Activated B cell treated with CpG ODN at 0.5 μM for 24 hours (primary cell): ENCODE results near the gene COMP. TPM values are rescaled to one million over a fixed set of nuclear protein-coding genes. Genes with fewer than 3 reads are reported as not detected.
"Not testable (repeated sequence)": the region's sequence is repeated elsewhere in the genome, so short reads cannot be mapped to it uniquely, and the experiment has no call there.

Source experiments
- ATAC-seq: fragments of 200-7000 bp; cut with Tn5 transposase; one replicate; pipeline ENCODE4 v1.10.0; 2021; ENCODE audit warnings: low read depth, mild to moderate bottlenecking, moderate library complexity
- CTCF ChIA-PET: fragments of 350-600 bp; sonication (Branson Sonifier 250); formaldehyde crosslinking; loops from one replicate; lab custom pipeline; 2021; ENCODE audit warnings: antibody characterized with exemption; lab: Charles Lee
- POLR2A ChIA-PET: fragments of 350-600 bp; sonication (Branson Sonifier 250); formaldehyde crosslinking; loops from one replicate; lab custom pipeline; 2021; ENCODE audit warnings: antibody characterized with exemption; lab: Charles Lee
- DNase-seq: peaks from one replicate; pipeline ENCODE4 v3.0.0; 2022
- H3K27ac Mint-ChIP-seq: one replicate; pipeline ENCODE4 v1.8.0; 2020; ENCODE audit warnings: mixed read lengths
- H3K27me3 Mint-ChIP-seq: one replicate; pipeline ENCODE4 v1.8.0; 2021; ENCODE audit warnings: mixed read lengths
- H3K36me3 Mint-ChIP-seq: one replicate; pipeline ENCODE4 v1.8.0; 2021; ENCODE audit warnings: low read depth, mixed read lengths
- H3K4me1 Mint-ChIP-seq: one replicate; pipeline ENCODE4 v1.8.0; 2021; ENCODE audit warnings: mixed read lengths
- H3K4me3 Mint-ChIP-seq: one replicate; pipeline ENCODE4 v1.8.0; 2020; ENCODE audit warnings: mild to moderate bottlenecking, mixed read lengths
- H3K9me3 Mint-ChIP-seq: one replicate; pipeline ENCODE4 v1.8.0; 2020; ENCODE audit warnings: mixed read lengths
- CTCF ChIP-seq: fragments of 200-600 bp; IDR thresholded peaks from one replicate; pipeline ENCODE4 v1.8.0; 2022; ENCODE audit warnings: antibody characterized with exemption, mild to moderate bottlenecking
- intact Hi-C: fragments of 100-400 bp; cut with micrococcal nuclease; formaldehyde crosslinking; loops from one replicate; pipeline ENCODE4 v1.15.1; 2024
- total RNA-seq: library from RNA; stranded (reverse); gene quantifications from 2 replicates; pipeline ENCODE4 v1.2.3, GENCODE V29; 2022

The COMP gene
- total RNA-seq, 1 donor from 2014 or later, result 0.16 TPM

- CTCF ChIA-PET, result no interaction called here
- H3K36me3 Mint-ChIP-seq, result peaks cover 27% of the 10 kb centered on the region
- POLR2A ChIA-PET, result no interaction called here
Observed at GRCh38 chr19:18830488-18830887, 39.4 kb upstream of the COMP start.

DNA sequence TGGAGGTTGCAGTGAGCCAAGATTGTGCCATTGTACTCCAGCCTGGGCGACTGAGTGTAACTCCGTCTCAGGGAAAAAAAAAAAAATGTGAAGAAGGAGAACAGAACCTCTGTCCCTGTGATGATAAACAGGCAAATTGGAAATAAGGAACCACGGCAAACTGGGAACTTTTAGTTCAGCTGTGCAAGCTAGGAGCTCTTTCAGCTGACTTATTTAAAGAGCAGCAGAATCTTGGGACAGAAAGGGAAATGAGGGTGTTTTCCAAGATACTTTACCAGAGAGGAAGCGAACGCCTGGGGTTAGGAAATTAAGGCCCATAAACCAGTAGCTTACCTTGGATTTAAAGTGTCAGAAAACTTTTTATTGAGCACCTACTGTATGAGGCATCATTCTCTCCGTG lies 37.7 kb upstream of the COMP start:
- POLR2A ChIA-PET, result interaction anchor here (0.7 kb wide), 1 partner anchor 184 kb away, joined by 3 read pairs; no protein-coding TSS in a partner anchor
- DNase-seq (no peak), ATAC-seq (no peak)
- intact Hi-C loops, result no loop called here
- H3K9me3 Mint-ChIP-seq, result peaks cover 5% of the 10 kb centered on the region
- H3K4me3 Mint-ChIP-seq, result no peak overlapping the region
- H3K27ac Mint-ChIP-seq, result no peak overlapping the region
- H3K27me3 Mint-ChIP-seq, result peaks cover 2% of the 10 kb centered on the region
- no peak for TF ChIP-seq CTCF
- CTCF ChIA-PET, result interaction anchor here (1.0 kb wide), 1 partner anchor 19 kb away, joined by 3 read pairs; no protein-coding TSS in a partner anchor
- peaks cover 10% of the 10 kb centered on the region for H3K36me3 Mint-ChIP-seq
- peaks cover 9% of the 10 kb centered on the region for H3K4me1 Mint-ChIP-seq

More at GRCh38 chr19:18830488-18830887, 39.4 kb upstream of the COMP start:
- no peak for DNase-seq
- Mint-ChIP-seq H3K4me3 (no peak overlapping the region), H3K27me3 (no peaks in the 10 kb centered on the region), H3K27ac (no peak overlapping the region), H3K9me3 (peaks cover 5% of the 10 kb centered on the region), H3K4me1 (peaks cover 24% of the 10 kb centered on the region)
- TF ChIP-seq CTCF, result no peak
- intact Hi-C loops, result loop anchor here (5.0 kb wide), 2 partner anchors 128 to 393 kb away; partner anchors contain the start of gene ISYNA1
- ATAC-seq, result no peak

GRCh38 chr19:18817574-18817973 lies 26.5 kb upstream of the COMP start:
- Mint-ChIP-seq H3K36me3 (no peaks in the 10 kb centered on the region), H3K9me3 (no peaks in the 10 kb centered on the region), H3K27ac (no peak overlapping the region), H3K4me3 (no peak overlapping the region), H3K27me3 (peaks cover 6% of the 10 kb centered on the region), H3K4me1 (no peaks in the 10 kb centered on the region)
- ChIA-PET POLR2A (no interaction called here), CTCF (no interaction called here)
- DNase-seq (no peak), ATAC-seq (no peak)
- no peak for TF ChIP-seq CTCF
- intact Hi-C loops, result no loop called here

- H3K27ac Mint-ChIP-seq, CTCF ChIA-PET, H3K4me1 Mint-ChIP-seq, POLR2A ChIA-PET, ATAC-seq, DNase-seq, H3K4me3 Mint-ChIP-seq, H3K36me3 Mint-ChIP-seq, H3K27me3 Mint-ChIP-seq, intact Hi-C loops, H3K9me3 Mint-ChIP-seq: not testable (repeated sequence)
Observed at GRCh38 chr19:18816645-18817044, 25.5 kb upstream of the COMP start.

DNA sequence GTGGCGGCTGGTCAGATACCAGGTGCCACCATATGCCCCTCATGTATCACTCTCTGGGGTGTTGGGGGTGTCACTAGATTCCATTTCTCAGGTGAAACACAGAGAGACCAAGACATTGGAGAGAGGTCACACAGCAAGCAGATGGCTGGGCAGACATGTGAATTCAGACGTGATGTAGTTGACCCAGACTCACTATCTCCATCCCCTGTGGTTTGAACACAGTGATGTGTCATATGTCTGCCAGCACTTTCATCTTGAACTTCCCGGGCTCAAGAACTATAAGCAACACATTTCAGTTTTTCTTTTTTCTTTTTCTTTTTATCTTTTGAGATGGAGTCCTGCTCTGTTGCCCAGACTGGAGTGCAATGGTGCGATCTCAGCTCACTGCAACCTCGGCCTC lies 24.6 kb upstream of the COMP start:
- ATAC-seq, result no peak
- peaks cover 6% of the 10 kb centered on the region for H3K27me3 Mint-ChIP-seq
- TF ChIP-seq CTCF, result no peak
- intact Hi-C loops, result no loop called here
- no peak overlapping the region for H3K27ac Mint-ChIP-seq
- no peaks in the 10 kb centered on the region for H3K36me3 Mint-ChIP-seq
- H3K4me3 Mint-ChIP-seq, result no peak overlapping the region
- POLR2A ChIA-PET, result no interaction called here
- no peaks in the 10 kb centered on the region for H3K9me3 Mint-ChIP-seq
- DNase-seq, result no peak
- CTCF ChIA-PET, result interaction anchor here (1.0 kb wide), 1 partner anchor 31 kb away, joined by 3 read pairs; no protein-coding TSS in a partner anchor
- H3K4me1 Mint-ChIP-seq, result no peaks in the 10 kb centered on the region

DNA sequence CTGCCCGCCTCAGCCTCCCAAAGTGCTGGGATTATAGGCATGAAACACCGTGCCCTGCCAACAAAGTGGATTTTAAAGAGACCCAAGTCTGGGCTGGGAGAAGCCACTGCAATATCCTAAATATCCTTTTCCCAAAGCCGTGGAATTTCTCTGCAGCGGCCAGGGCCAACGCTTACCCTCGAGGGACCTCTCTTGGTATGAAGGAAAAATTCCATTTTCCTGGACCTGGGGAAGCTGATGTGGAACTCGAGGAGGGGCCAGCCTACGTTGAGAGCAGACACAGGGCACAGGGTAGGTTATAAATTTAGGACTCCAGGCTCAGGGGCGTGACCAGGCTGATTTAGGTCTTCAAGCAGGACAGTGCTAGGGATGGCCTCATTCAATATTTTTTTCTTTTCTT lies 23.0 kb upstream of the COMP start:
- ChIA-PET POLR2A (interaction anchor here (0.6 kb wide), 1 partner anchor 201 kb away, joined by 3 read pairs; no protein-coding TSS in a partner anchor), CTCF (no interaction called here)
- H3K27me3 Mint-ChIP-seq, result peaks cover 9% of the 10 kb centered on the region
- no peak overlapping the region for H3K27ac Mint-ChIP-seq
- TF ChIP-seq CTCF, result no peak
- H3K4me3 Mint-ChIP-seq, result no peak overlapping the region
- H3K9me3 Mint-ChIP-seq, result no peaks in the 10 kb centered on the region
- H3K4me1 Mint-ChIP-seq, result peaks cover 2% of the 10 kb centered on the region
- DNase-seq, result no peak
- H3K36me3 Mint-ChIP-seq, result no peaks in the 10 kb centered on the region
- no peak for ATAC-seq
- intact Hi-C loops, result no loop called here

- ATAC-seq, H3K4me3 Mint-ChIP-seq, H3K27me3 Mint-ChIP-seq, DNase-seq, H3K9me3 Mint-ChIP-seq, H3K4me1 Mint-ChIP-seq, POLR2A ChIA-PET, H3K36me3 Mint-ChIP-seq, H3K27ac Mint-ChIP-seq, intact Hi-C loops: not testable (repeated sequence)
- CTCF ChIA-PET, result interaction anchor here (0.8 kb wide), 1 partner anchor 11 kb away, joined by 3 read pairs; no protein-coding TSS in a partner anchor
Observed at GRCh38 chr19:18811638-18812037, 20.5 kb upstream of the COMP start.
